ENCODE results near the gene ISCA1. TPM values are rescaled to one million over a fixed set of nuclear protein-coding genes. Genes with fewer than 3 reads are reported as not detected.

Gene ISCA1
- total and polyA plus RNA-seq, 2 of the 8 experiments (the other 6 are each of a cell fraction or from before 2014, with no cell fraction given): 35.0 to 40.0 TPM

DNA sequence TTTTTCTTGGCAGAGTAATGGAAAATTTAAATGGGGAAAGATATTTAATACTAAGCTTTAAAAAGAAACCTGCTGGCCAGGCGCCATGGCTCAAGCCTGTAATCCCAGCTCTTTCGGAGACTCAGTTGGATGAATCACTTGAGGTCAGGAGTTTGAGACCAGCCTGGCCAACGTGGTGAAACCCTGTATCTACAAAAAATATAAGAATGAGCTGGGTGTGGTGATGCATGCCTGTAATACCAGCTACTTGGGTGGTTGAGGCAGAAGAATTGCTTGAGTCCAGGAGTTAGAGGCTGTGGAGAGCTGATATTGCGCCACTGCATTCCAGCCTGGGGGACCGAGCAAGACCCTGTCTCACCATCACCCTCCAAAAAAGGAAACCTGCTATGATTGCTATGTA is 39.0 kb upstream of the ISCA1 start (continued):
- TF ChIP-seq CHD7 (IDR thresholded peaks at IDR 0.05; ENCODE audit: insufficient replicate concordance, low read length) (no peak), SIN3A (conservative IDR thresholded peaks at IDR 0.05 in 1 of 2, IDR thresholded peaks at IDR 0.05 in 1 of 2; ENCODE audit: low read depth in 1 of 2, low read length in 2 of 2) (no peak), CREB1 (IDR thresholded peaks at IDR 0.05) (no peak), USF2 (IDR thresholded peaks at IDR 0.05; ENCODE audit: low read length) (no peak), CHD1 (IDR thresholded peaks at IDR 0.05; ENCODE audit: low read depth, low read length) (no peak), BACH1 (IDR thresholded peaks at IDR 0.05; ENCODE audit: low read length) (no peak)

Measured in H1 (cell line).